Mesothelial cell of epicardium (in vitro differentiated cells): ENCODE results near the gene CAPN15. TPM values are rescaled to one million over a fixed set of nuclear protein-coding genes. Genes with fewer than 3 reads are reported as not detected.
A peak's percentile ranks its signal among the peaks of the same experiment; 100 is the strongest.

Experiments
- DNase-seq, 2 experiments: peaks; one replicate each; pipeline ENCODE4 v3.0.0; 2021; ENCODE audit warnings: low spot score in 2 of 2; ENCODE audit not compliant: unreplicated experiment in 2 of 2
- H3K27ac Mint-ChIP-seq: 2 replicates; pipeline ENCODE4 v1.8.0; 2021; ENCODE audit warnings: mixed read lengths
- H3K27me3 Mint-ChIP-seq: 2 replicates; pipeline ENCODE4 v1.8.0; 2021; ENCODE audit warnings: low read depth, mixed read lengths
- H3K36me3 Mint-ChIP-seq: 2 replicates; pipeline ENCODE4 v1.8.0; 2021; ENCODE audit warnings: mixed read lengths
- H3K4me1 Mint-ChIP-seq: 2 replicates; pipeline ENCODE4 v1.8.0; 2021; ENCODE audit warnings: mixed read lengths
- H3K4me3 Mint-ChIP-seq: 2 replicates; pipeline ENCODE4 v1.8.0; 2021; ENCODE audit warnings: mild to moderate bottlenecking, moderate library complexity, mixed read lengths
- H3K9me3 Mint-ChIP-seq: 2 replicates; pipeline ENCODE4 v1.8.0; 2021; ENCODE audit warnings: mixed read lengths
- CTCF ChIP-seq: fragments of 200-600 bp; sonication (generic); IDR thresholded peaks from one replicate; pipeline ENCODE4 v1.5.0; 2021; ENCODE audit warnings: antibody characterized with exemption; ENCODE audit not compliant: unreplicated experiment
- total RNA-seq: library from RNA; stranded (reverse); gene quantifications from 3 replicates; pipeline ENCODE4 v1.2.1, GENCODE V29; 2021

The CAPN15 gene
- total RNA-seq, 1 donor from 2014 or later, result 49.1 TPM

GRCh38 chr16:568401-569258 lies 41.1 kb downstream of the CAPN15 start:
- no peak for TF ChIP-seq CTCF
- Mint-ChIP-seq H3K4me3 (peak overlapping the region; percentile 86), H3K4me1 (peaks cover 38% of the 10 kb centered on the region), H3K27ac (peak overlapping the region; percentile 96), H3K27me3 (no peaks in the 10 kb centered on the region), H3K36me3 (no peaks in the 10 kb centered on the region), H3K9me3 (no peaks in the 10 kb centered on the region)
- no peak for DNase-seq

GRCh38 chr16:569445-570254 lies 42.1 kb downstream of the CAPN15 start, which contains the start of gene PIGQ:
PIGQ (plus strand) TSS chr16:569968; CDS start chr16:574075, 4,107 bp downstream.
- peak within 1 kb of the TSS; percentile 86 for H3K4me3 Mint-ChIP-seq
- no peaks in the 10 kb centered on the region for H3K27me3 Mint-ChIP-seq
- peaks cover 38% of the 10 kb centered on the region for H3K4me1 Mint-ChIP-seq
- TF ChIP-seq CTCF, result no peak
- H3K27ac Mint-ChIP-seq, result peak within 1 kb of the TSS; percentile 96
- DNase-seq, result peak in 1 of 2 experiments; percentile 72
- no peaks in the 10 kb centered on the region for H3K9me3 Mint-ChIP-seq
- no peaks in the 10 kb centered on the region for H3K36me3 Mint-ChIP-seq

GRCh38 chr16:572865-573650 lies 45.5 kb downstream of the CAPN15 start:
- DNase-seq, result no peak
- no peak overlapping the region for H3K4me3 Mint-ChIP-seq
- no peaks in the 10 kb centered on the region for H3K27me3 Mint-ChIP-seq
- H3K9me3 Mint-ChIP-seq, result no peaks in the 10 kb centered on the region
- H3K27ac Mint-ChIP-seq, result no peak overlapping the region
- H3K36me3 Mint-ChIP-seq, result peaks cover 4% of the 10 kb centered on the region
- H3K4me1 Mint-ChIP-seq, result peaks cover 20% of the 10 kb centered on the region
- TF ChIP-seq CTCF, result no peak

- no peak for DNase-seq
- TF ChIP-seq CTCF, result no peak
- Mint-ChIP-seq H3K27me3 (no peaks in the 10 kb centered on the region), H3K27ac (no peak overlapping the region), H3K4me1 (peaks cover 17% of the 10 kb centered on the region), H3K9me3 (no peaks in the 10 kb centered on the region), H3K36me3 (peaks cover 4% of the 10 kb centered on the region), H3K4me3 (no peak overlapping the region)
Measured at GRCh38 chr16:574021-574760, 46.7 kb downstream of the CAPN15 start.
